Occipital lobe (tissue), 2 donors: ENCODE results near the gene GHRHR. TPM values are rescaled to one million over a fixed set of nuclear protein-coding genes. Genes with fewer than 3 reads are reported as not detected.

Source experiments
- DNase-seq: peaks from one replicate; lab custom pipeline; 2025; lab: John Stamatoyannopoulos, UW
- total RNA-seq: library from RNA; depleted of rRNA; stranded (reverse); fragments of >200 nt; gene quantifications from one replicate; pipeline ENCODE4 v1.2.3, GENCODE V29; 2014

Gene GHRHR
- total RNA-seq, 1 donor from 2014 or later, result not detected

GRCh38 chr7:30984359-30985107 is 20.8 kb downstream of the GHRHR start:
- DNase-seq, result peak; percentile 24

- no peak for DNase-seq
Observed at GRCh38 chr7:30985756-30986155, 22.0 kb downstream of the GHRHR start.

GRCh38 chr7:30986331-30986730 is 22.6 kb downstream of the GHRHR start:
- DNase-seq, result no peak

- no peak for DNase-seq
Observed at GRCh38 chr7:30986738-30987137, 23.0 kb downstream of the GHRHR start.

- no peak for DNase-seq
Observed at GRCh38 chr7:30987178-30987577, 23.4 kb downstream of the GHRHR start.

GRCh38 chr7:30987936-30988335 is 24.2 kb downstream of the GHRHR start:
- DNase-seq, result no peak

- peak; percentile 60 for DNase-seq
Observed at GRCh38 chr7:30988351-30989005, 24.7 kb downstream of the GHRHR start.

- no peak for DNase-seq
Observed at GRCh38 chr7:30989008-30989823, 25.5 kb downstream of the GHRHR start.

GRCh38 chr7:30989824-30990672 is 26.3 kb downstream of the GHRHR start:
- DNase-seq, result no peak

GRCh38 chr7:30990673-30991170 is 27.0 kb downstream of the GHRHR start:
- no peak for DNase-seq

- peak; percentile 16 for DNase-seq
Observed at GRCh38 chr7:30992414-30992813, 28.7 kb downstream of the GHRHR start.

GRCh38 chr7:30994206-30995100 is 30.7 kb downstream of the GHRHR start:
- no peak for DNase-seq

GRCh38 chr7:30995536-30995935 is 31.8 kb downstream of the GHRHR start:
- DNase-seq, result no peak

GRCh38 chr7:30996256-30996655 is 32.5 kb downstream of the GHRHR start:
- no peak for DNase-seq

GRCh38 chr7:30996883-30997282 is 33.1 kb downstream of the GHRHR start:
- no peak for DNase-seq

- no peak for DNase-seq
Observed at GRCh38 chr7:30997316-30997715, 33.6 kb downstream of the GHRHR start.

GRCh38 chr7:30998180-30998579 is 34.4 kb downstream of the GHRHR start:
- DNase-seq, result no peak

- no peak for DNase-seq
Observed at GRCh38 chr7:31000161-31000693, 36.5 kb downstream of the GHRHR start.

- DNase-seq, result no peak
Observed at GRCh38 chr7:31000779-31001178, 37.0 kb downstream of the GHRHR start.

- DNase-seq, result no peak
Observed at GRCh38 chr7:31002256-31002655, 38.5 kb downstream of the GHRHR start.
